Measurements from ENCODE around the gene TAF1C. TPM values are rescaled to one million over a fixed set of nuclear protein-coding genes. Genes with fewer than 3 reads are reported as not detected.

Gene TAF1C
- 100 to 1,000 TPM in 2 of 4 donors, 10 to 100 TPM in 2; 36.7 to 210 (median 76.3) TPM for total RNA-seq

GRCh38 chr16:84186685-84187437 lies at the start of gene TAF1C:
Gene TAF1C, minus strand, starts transcription at chr16:84187057. Its CDS starts 2,069 bp downstream, at chr16:84184988.
- peak; percentile 92 to 93 for DNase-seq
- Histone ChIP-seq H3K27me3 (no peaks in the 10 kb centered on the region), H3K4me3 (peak within 1 kb of the TSS; percentile 78 to 82), H3K9me3 (no peaks in the 10 kb centered on the region), H3K36me3 (no peaks in the 10 kb centered on the region), H3K4me1 (no peaks in the 10 kb centered on the region), H3K27ac (peak within 1 kb of the TSS; percentile 58 to 77)
- peak; percentile 97 to 100 (median 98) for TF ChIP-seq CTCF (IDR thresholded peaks at IDR 0.05)
- peak; percentile 4 to 42 for TF ChIP-seq POLR2A (IDR thresholded peaks at IDR 0.05)
- intact Hi-C loops (cut with DNase I; ENCODE audit: low total_unique reads), result no loop called here

- DNase-seq, result peak; percentile 32 to 50
- intact Hi-C loops (cut with DNase I; ENCODE audit: low total_unique reads), result no loop called here
- no peaks in the 10 kb centered on the region for H3K4me1 ChIP-seq
- no peaks in the 10 kb centered on the region for H3K27me3 ChIP-seq
- no peaks in the 10 kb centered on the region for H3K9me3 ChIP-seq
- H3K36me3 ChIP-seq, result no peaks in the 10 kb centered on the region
- TF ChIP-seq POLR2A (IDR thresholded peaks at IDR 0.05) (no peak), CTCF (IDR thresholded peaks at IDR 0.05) (no peak)
- H3K27ac ChIP-seq, result peak overlapping the region; percentile 64 to 75
- H3K4me3 ChIP-seq, result no peak overlapping the region
Measured at GRCh38 chr16:84234321-84235241, 47.7 kb upstream of the TAF1C start.

- no peak for DNase-seq
- H3K27me3 ChIP-seq, result no peaks in the 10 kb centered on the region
- no peaks in the 10 kb centered on the region for H3K9me3 ChIP-seq
- TF ChIP-seq CTCF (IDR thresholded peaks at IDR 0.05), result no peak
- TF ChIP-seq POLR2A (IDR thresholded peaks at IDR 0.05), result no peak
- intact Hi-C loops (cut with DNase I; ENCODE audit: low total_unique reads), result no loop called here
- H3K27ac ChIP-seq, result peak overlapping the region; percentile 64 to 75
- no peaks in the 10 kb centered on the region for H3K36me3 ChIP-seq
- H3K4me3 ChIP-seq, result no peak overlapping the region
- H3K4me1 ChIP-seq, result no peaks in the 10 kb centered on the region
Measured at GRCh38 chr16:84233748-84234147, 46.9 kb upstream of the TAF1C start.

GRCh38 chr16:84232969-84233368 lies 46.1 kb upstream of the TAF1C start:
- Histone ChIP-seq H3K4me1 (peaks cover 0 to 2% of the 10 kb centered on the region in 2 donors), H3K27ac (no peak overlapping the region), H3K36me3 (no peaks in the 10 kb centered on the region), H3K27me3 (no peaks in the 10 kb centered on the region), H3K4me3 (no peak overlapping the region), H3K9me3 (no peaks in the 10 kb centered on the region)
- TF ChIP-seq POLR2A (IDR thresholded peaks at IDR 0.05), result no peak
- no peak for TF ChIP-seq CTCF (IDR thresholded peaks at IDR 0.05)
- intact Hi-C loops (cut with DNase I; ENCODE audit: low total_unique reads), result no loop called here
- no peak for DNase-seq

GRCh38 chr16:84232060-84232459 lies 45.2 kb upstream of the TAF1C start:
- intact Hi-C loops (cut with DNase I; ENCODE audit: low total_unique reads), result no loop called here
- Histone ChIP-seq H3K4me3 (no peak overlapping the region), H3K4me1 (peaks cover 0 to 4% of the 10 kb centered on the region in 2 donors), H3K36me3 (no peaks in the 10 kb centered on the region), H3K27me3 (no peaks in the 10 kb centered on the region), H3K27ac (no peak overlapping the region), H3K9me3 (no peaks in the 10 kb centered on the region)
- no peak for DNase-seq
- no peak for TF ChIP-seq CTCF (IDR thresholded peaks at IDR 0.05)
- TF ChIP-seq POLR2A (IDR thresholded peaks at IDR 0.05), result no peak

All from uterus (tissue), 4 donors.